HL-60 (cell line): ENCODE data around the gene SLC33A1.
"Not testable (repeated sequence)": the region's sequence is repeated elsewhere in the genome, so short reads cannot be mapped to it uniquely, and the experiment has no call there.

Experiments
- POLR2AphosphoS5 ChIP-seq: IDR thresholded peaks from 2 replicates; pipeline ENCODE4 v1.6.1; 2012; ENCODE audit warnings: low read depth
- TF ChIP-seq, protein P1 (sequence below): IDR thresholded peaks from one replicate; pipeline ENCODE4 v1.5.1; 2011; ENCODE audit warnings: low read length, control low read depth, inconsistent platforms; ENCODE audit not compliant: insufficient read depth

DNA sequence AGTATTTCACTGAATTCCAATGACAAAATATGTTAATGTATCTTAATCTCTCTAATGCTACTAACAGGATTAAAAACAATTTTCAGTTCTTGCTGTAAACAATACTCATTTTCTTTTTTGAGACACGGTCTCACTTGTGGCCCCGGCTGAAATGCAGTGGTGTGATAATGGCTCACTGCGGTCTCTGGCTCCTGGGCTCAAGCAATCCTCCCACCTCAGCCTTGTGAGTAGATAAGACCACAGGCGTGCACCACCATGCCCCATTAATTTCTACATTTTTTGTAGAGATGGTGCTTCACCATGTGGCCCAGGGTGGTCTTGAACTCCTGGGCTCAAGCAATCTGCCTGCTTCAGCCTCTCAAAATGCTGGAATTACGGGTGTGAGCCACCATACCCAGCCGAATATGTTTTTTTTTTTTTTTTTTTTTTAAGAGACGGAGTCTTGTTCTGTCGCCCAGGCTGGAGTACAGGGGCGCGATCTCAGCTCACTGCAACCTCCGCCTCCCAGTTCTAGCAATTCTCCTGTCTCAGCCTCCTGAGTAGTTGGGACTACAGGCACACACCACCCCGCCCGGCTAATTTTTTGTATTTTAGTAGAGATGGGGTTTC is 25.6 kb downstream of the SLC33A1 start:
- TF ChIP-seq, protein P1, sequence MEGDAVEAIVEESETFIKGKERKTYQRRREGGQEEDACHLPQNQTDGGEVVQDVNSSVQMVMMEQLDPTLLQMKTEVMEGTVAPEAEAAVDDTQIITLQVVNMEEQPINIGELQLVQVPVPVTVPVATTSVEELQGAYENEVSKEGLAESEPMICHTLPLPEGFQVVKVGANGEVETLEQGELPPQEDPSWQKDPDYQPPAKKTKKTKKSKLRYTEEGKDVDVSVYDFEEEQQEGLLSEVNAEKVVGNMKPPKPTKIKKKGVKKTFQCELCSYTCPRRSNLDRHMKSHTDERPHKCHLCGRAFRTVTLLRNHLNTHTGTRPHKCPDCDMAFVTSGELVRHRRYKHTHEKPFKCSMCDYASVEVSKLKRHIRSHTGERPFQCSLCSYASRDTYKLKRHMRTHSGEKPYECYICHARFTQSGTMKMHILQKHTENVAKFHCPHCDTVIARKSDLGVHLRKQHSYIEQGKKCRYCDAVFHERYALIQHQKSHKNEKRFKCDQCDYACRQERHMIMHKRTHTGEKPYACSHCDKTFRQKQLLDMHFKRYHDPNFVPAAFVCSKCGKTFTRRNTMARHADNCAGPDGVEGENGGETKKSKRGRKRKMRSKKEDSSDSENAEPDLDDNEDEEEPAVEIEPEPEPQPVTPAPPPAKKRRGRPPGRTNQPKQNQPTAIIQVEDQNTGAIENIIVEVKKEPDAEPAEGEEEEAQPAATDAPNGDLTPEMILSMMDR: not testable (repeated sequence)
- not testable (repeated sequence) for TF ChIP-seq POLR2AphosphoS5
